T-helper 1 cell treated with Interleukin-12 subunit alpha and Interleukin-12 subunit beta and Interleukin-4 antibody, amounts not matched to agents 30 μg/mL and 1 μg/mL, for 36 hours (primary cell): ENCODE results near the gene PGF.
A peak's percentile ranks its signal among the peaks of the same experiment; 100 is the strongest.

Experiments used
- H3K27ac Mint-ChIP-seq: one replicate; pipeline ENCODE4 v1.8.0; 2021; ENCODE audit warnings: mild to moderate bottlenecking, mixed read lengths
- H3K27me3 Mint-ChIP-seq: one replicate; pipeline ENCODE4 v1.8.0; 2021; ENCODE audit warnings: low read depth, mixed read lengths
- H3K36me3 Mint-ChIP-seq: one replicate; pipeline ENCODE4 v1.8.0; 2021; ENCODE audit warnings: low read depth, mixed read lengths
- H3K4me1 Mint-ChIP-seq: one replicate; pipeline ENCODE4 v1.8.0; 2021; ENCODE audit warnings: low read depth, mixed read lengths
- H3K4me3 Mint-ChIP-seq: one replicate; pipeline ENCODE4 v1.8.0; 2021; ENCODE audit warnings: mild to moderate bottlenecking, moderate library complexity, mixed read lengths
- H3K9me3 Mint-ChIP-seq: one replicate; pipeline ENCODE4 v1.8.0; 2021; ENCODE audit warnings: mixed read lengths

Gene PGF

DNA sequence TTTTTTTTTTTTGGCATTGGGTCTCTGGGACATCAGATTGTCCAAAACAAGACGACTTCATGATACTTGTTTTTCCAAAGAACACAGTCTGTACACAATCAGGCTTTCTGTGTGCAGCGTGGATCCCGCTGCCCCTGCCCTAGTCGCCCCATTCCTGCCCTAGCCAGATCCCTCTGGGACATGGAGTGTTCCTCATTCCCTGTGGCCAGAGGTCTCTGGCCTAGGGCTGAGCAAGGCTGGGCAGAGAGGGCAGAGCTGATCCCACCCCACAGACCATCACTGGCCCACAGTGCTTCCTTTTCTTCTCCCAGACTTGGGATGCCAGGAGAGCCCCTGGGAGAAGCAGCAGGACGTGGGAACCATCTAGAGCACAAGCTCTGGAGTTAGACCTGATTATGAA lies 26.4 kb upstream of the PGF start:
- Mint-ChIP-seq H3K36me3 (no peaks in the 10 kb centered on the region), H3K9me3 (no peaks in the 10 kb centered on the region), H3K27ac (no peak overlapping the region), H3K4me3 (no peak overlapping the region), H3K27me3 (peaks cover 3% of the 10 kb centered on the region), H3K4me1 (no peaks in the 10 kb centered on the region)

DNA sequence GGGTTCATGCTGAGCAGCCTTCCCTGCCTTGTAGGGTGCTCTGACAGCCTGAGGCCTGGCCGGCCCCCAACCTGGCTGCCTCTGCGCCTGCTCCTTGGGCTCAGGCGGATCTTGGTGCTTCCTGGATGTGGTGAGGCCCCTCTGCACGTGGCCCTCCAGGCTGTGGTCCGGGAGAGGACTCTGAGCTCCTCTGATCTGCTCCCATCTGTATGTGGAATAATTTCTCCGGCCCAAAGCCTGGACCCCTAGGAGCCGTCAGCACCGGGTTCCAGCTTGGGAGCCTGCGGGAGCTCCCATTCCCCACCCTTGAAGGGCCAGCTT lies 26.0 kb upstream of the PGF start:
- H3K4me1 Mint-ChIP-seq: no peaks in the 10 kb centered on the region
- no peaks in the 10 kb centered on the region for H3K36me3 Mint-ChIP-seq
- peaks cover 3% of the 10 kb centered on the region for H3K27me3 Mint-ChIP-seq
- H3K9me3 Mint-ChIP-seq: no peaks in the 10 kb centered on the region
- no peak overlapping the region for H3K27ac Mint-ChIP-seq
- no peak overlapping the region for H3K4me3 Mint-ChIP-seq

DNA sequence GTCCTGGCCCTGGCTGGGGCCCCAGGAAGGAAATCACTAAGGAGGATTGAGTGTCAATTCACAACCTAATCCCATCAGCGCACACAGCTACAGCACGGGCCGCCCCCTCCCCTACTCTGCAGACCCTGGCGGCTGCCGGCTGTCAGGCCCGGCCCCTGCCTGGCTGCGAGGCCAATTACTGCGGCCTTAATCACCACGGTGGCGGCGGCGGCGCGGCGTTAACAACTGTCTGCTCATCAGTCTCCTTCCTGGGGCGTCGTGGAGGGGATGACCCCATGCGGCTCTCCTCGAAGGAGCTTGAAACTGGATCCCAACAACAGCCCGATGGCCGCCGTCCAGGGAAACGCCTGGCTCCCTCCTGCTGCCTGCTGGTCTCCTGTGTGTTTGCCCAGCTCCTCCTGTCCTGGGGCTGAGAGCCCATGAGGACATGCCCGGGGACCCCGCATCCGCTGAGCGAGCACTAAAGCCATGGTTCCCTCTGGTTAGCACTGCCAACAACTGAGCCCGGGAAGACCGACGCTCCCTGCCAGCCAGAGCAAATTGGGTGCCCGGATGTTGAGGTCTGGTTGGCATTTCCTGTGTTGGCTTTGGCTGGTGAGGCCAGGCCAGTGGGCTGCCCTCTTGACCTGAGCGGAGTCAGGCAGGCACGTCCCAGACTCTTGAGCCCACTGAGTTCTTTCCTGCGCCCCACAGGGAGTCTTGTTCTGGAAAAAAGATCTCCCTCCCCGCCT lies 25.5 kb upstream of the PGF start:
- Mint-ChIP-seq H3K4me3 (no peak overlapping the region), H3K9me3 (no peaks in the 10 kb centered on the region), H3K27me3 (peaks cover 3% of the 10 kb centered on the region), H3K4me1 (no peaks in the 10 kb centered on the region), H3K36me3 (no peaks in the 10 kb centered on the region), H3K27ac (no peak overlapping the region)

DNA sequence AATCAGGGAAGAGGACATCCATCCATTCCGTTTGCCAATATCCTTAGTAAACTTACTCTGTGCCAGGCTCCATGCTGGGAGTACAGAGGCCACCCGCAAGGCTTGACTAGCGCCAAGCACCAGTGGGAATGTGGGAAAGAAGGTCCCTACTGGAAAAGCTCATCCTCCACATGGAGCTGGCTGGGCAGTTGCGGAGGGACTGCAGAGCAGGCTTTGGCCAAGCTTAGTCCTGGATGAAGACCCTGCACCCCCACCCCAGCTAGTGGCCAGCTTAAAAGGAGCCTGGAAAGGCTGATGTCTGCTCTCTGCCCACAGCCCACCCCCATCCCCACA lies 25.0 kb upstream of the PGF start:
- Mint-ChIP-seq H3K27ac (no peak overlapping the region), H3K9me3 (no peaks in the 10 kb centered on the region), H3K27me3 (peaks cover 3% of the 10 kb centered on the region), H3K36me3 (no peaks in the 10 kb centered on the region), H3K4me3 (no peak overlapping the region), H3K4me1 (no peaks in the 10 kb centered on the region)

DNA sequence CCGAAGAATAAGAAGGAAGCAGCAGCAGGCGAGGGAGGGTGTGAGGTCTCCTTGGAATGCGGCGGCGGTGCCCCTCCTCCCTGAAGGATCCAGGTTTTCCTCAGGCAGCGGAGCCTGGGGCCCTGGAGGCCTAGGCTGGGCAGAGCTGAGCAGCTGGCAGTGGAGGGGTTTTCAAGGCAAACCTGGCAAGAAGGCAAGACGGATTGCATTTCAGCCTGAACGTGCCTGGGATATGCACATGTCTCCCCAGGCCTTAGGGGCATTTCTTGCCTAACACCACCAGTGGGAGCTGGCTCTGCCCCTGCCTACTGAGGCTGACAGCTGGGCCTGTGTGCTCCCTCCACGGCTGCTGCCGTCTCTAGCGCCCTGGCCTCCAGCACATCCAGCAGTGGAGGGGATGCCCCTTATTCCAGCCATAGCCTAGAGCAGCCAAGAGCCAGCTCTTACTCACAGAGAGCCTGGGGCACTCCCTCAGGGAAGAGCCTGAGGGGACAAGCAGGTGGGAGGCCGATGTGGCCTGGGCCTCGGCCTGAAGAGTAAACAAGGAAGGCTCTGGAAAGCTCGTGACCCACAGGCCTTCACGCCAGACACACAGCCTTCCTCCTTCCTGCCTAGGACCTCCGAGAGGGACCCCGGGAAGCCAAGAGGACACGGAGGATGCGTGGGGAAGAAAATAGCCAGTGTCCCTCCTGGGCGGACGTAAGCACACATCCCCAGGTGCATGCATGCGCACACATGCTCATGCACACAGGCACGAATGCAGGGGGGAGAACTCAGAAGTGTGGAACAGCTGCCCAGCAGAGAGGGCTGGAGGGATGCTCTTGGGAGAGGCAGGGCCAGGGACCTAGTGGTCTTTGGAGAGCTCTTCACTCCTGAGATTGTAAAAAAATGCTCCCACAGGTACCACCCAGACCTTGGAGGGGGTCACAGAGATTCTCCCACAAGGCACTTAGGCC lies 24.3 kb upstream of the PGF start:
- Mint-ChIP-seq H3K27me3 (peaks cover 3% of the 10 kb centered on the region), H3K36me3 (no peaks in the 10 kb centered on the region), H3K4me3 (no peak overlapping the region), H3K4me1 (no peaks in the 10 kb centered on the region), H3K27ac (no peak overlapping the region), H3K9me3 (no peaks in the 10 kb centered on the region)

DNA sequence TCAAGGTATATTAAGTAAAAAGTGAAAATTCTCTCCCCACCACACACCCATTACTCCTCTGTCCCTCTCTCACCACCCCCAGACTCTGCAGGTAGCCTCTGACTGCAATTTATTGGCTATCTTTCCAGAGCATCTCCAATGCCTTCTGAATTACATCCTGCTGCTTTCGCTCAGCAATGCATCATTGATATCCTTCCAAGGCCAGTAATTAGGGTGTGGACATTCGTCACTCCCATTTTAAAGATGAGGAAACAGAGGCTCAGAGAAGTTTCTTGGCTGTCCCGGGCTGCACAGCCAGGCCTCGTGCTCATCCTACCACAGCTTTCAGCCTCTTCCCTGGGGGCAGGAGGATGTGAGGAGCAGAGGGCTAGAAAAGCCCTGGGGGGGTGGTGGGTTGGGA lies 23.6 kb upstream of the PGF start:
- Mint-ChIP-seq H3K27ac (peak overlapping the region; percentile 55), H3K4me1 (no peaks in the 10 kb centered on the region), H3K4me3 (no peak overlapping the region)

DNA sequence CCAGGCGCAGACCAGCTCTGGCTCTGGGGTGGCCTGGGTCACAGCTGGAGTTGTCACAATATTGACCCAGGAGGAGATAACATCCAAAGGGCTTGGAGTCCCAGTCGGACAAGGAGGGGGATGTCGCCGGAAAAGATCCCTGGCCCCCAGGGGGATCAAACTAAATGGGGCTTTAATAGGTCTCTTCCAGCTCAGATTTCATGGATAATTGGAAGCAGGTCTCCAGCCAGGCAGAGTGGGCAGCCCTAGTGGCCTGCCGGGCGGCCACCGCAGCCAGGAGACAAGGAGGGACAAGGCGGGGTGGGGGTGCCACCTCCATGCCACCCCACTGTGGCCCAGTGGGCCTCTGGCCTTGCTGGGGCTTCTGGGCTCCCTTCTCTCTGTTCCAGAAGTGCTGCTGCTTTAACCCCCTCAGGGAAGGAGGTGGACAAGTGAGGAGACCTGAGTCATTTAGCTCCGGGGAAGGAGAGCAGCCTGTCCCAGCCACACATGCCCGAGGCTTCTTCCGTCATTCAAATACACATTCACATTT lies 23.1 kb upstream of the PGF start:
- peaks cover 3% of the 10 kb centered on the region for H3K27me3 Mint-ChIP-seq
- peaks cover 3% of the 10 kb centered on the region for H3K4me1 Mint-ChIP-seq
- no peak overlapping the region for H3K27ac Mint-ChIP-seq
- H3K9me3 Mint-ChIP-seq: no peaks in the 10 kb centered on the region
- H3K36me3 Mint-ChIP-seq: no peaks in the 10 kb centered on the region
- H3K4me3 Mint-ChIP-seq: no peak overlapping the region

More for the DNA sequence above, 23.6 kb upstream of the PGF start:
- Mint-ChIP-seq H3K9me3 (no peaks in the 10 kb centered on the region), H3K27me3 (peaks cover 3% of the 10 kb centered on the region), H3K36me3 (no peaks in the 10 kb centered on the region)

DNA sequence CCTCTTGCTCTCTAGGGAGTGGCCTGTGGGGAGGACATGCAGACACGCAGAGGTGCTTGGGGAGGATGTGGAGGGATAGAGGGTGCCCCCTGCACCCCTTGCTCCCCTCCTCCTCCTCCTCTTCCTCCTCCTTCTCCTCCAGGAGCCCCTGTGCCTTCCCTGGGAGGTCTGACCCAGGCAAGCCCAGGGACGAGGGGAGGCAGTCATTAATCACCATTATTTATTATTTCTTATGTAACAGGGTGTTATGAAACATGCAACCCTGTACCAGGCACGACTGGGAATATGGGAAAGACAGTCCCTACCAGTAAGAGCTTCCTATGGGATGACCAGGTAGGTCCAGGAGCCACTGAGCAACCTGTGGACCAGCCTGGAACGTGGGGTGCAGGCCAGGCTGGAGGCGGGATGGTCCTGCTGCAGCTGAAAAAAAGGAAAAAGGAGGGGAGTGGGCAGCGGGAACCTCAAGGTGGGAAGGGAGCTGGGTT lies 22.5 kb upstream of the PGF start:
- H3K27ac Mint-ChIP-seq: no peak overlapping the region
- H3K36me3 Mint-ChIP-seq: no peaks in the 10 kb centered on the region
- no peak overlapping the region for H3K4me3 Mint-ChIP-seq
- H3K9me3 Mint-ChIP-seq: no peaks in the 10 kb centered on the region
- peaks cover 3% of the 10 kb centered on the region for H3K27me3 Mint-ChIP-seq
- peaks cover 3% of the 10 kb centered on the region for H3K4me1 Mint-ChIP-seq

DNA sequence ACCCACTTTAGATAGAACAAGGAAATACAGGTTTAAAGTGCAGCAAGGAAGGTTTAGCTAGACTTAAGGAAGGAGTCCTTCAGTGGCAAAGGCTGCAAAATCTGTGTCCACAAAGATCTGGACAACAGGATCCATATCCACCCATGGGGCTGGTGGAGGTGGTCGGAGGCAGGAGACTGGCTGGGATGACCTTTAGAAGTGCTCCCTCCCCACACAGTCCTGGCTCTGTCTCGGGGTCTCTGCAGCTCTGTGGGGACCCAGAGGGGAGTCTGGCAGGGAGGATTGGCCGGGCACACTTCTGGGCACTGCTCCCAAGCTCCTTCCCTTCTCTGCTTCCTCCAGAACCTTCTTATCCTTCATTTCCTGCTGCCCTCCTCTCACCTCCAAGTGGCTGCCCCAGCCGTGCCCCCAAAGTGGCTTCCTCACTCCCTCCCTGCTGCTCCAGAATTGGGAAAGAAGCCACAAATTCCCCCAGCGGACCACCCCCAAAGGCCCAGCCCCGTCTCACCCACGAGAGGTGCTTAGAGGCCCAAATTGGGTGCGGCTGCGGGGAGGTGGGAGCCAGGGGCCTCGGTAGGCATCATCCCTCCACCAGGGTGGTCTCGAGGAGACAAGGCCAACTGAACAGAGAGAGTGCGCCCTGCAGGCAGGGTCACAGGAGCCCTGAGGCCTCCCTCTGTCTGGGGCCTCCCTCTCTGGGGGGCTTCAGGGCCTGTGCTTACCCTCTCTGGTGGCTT lies 21.9 kb upstream of the PGF start:
- Mint-ChIP-seq H3K27me3 (peaks cover 3% of the 10 kb centered on the region), H3K4me3 (no peak overlapping the region), H3K4me1 (peaks cover 3% of the 10 kb centered on the region), H3K36me3 (no peaks in the 10 kb centered on the region), H3K9me3 (no peaks in the 10 kb centered on the region), H3K27ac (no peak overlapping the region)

DNA sequence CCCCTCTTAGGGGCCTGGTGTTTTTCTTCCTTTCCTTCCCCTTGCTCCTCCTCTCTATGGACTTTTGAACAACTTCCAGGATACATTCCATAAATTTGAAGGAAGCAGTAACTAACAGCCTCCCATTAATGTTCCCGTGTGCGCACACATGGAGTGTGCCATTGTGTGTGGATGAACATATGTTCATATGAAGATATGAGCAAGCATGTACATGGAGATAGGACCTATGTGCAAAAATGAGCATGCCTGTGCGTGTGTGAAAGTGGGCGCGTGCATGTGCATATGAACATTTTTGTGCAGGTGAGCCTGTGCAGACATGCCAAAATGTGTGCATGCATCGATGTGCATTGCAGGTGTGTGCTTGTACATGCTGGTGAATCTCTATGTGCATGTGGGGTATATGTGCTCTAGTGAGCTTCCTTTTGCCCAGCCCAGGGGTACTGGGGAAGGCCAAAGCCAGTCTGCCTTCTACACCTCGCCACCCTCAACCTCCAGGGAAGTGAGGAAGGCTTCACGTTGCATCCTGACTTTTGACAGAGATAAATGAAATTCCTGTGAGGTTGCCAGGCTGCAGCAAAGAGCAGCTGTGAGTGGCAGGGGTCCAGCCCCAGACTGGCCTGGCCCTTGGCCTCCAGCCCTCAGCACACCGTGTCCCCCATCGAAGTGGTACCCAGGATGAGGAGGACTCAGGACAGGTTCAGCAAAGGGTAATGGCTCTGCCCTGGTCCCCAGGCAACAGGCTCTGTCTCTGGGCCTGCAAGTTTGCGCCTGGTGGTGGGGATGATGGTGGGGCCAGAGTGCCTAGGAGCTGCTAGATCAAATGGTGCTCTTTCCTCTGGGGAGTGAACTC lies 21.1 kb upstream of the PGF start:
- Mint-ChIP-seq H3K4me3 (no peak overlapping the region), H3K27me3 (peaks cover 3% of the 10 kb centered on the region), H3K9me3 (no peaks in the 10 kb centered on the region), H3K36me3 (no peaks in the 10 kb centered on the region), H3K4me1 (peaks cover 3% of the 10 kb centered on the region), H3K27ac (no peak overlapping the region)

DNA sequence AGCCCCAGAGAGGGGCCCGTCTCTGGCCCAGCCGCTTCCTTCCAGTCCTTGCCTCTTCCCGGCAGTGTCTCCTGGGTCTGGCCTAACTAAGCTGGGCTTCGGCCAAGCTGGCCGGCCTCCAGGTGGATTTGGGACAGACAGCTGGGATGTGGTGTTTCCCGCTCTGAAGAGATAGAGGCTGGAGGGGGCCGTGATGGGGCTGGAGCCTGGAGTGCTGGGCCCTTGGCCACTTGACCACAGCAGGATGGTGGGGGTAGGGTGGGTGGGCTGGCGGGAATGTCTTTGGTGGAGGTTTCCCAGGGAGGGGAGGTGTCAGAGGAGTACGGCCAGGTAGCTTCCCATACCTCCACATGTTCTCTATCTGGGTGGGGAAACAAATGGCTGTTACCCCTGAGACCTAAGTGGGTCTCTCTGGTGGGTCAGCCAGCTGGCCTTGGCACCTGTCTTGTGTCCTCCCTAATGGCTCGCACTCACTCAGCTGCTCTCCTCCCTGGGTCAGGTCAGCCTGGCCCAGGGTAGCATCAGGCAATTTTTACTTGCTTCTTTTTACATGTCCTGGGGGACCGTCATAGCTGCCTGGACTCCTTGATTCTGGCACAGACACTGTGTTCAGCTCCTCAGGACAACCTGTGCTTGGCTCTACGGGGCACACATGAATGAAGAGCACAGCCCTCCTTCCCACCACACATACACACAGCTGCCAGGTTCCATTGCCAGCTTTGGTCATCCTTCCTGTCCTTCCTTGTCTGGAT lies 19.8 kb upstream of the PGF start:
- H3K36me3 Mint-ChIP-seq: no peaks in the 10 kb centered on the region
- H3K9me3 Mint-ChIP-seq: no peaks in the 10 kb centered on the region
- no peak overlapping the region for H3K4me3 Mint-ChIP-seq
- peaks cover 3% of the 10 kb centered on the region for H3K27me3 Mint-ChIP-seq
- peaks cover 3% of the 10 kb centered on the region for H3K4me1 Mint-ChIP-seq
- no peak overlapping the region for H3K27ac Mint-ChIP-seq

DNA sequence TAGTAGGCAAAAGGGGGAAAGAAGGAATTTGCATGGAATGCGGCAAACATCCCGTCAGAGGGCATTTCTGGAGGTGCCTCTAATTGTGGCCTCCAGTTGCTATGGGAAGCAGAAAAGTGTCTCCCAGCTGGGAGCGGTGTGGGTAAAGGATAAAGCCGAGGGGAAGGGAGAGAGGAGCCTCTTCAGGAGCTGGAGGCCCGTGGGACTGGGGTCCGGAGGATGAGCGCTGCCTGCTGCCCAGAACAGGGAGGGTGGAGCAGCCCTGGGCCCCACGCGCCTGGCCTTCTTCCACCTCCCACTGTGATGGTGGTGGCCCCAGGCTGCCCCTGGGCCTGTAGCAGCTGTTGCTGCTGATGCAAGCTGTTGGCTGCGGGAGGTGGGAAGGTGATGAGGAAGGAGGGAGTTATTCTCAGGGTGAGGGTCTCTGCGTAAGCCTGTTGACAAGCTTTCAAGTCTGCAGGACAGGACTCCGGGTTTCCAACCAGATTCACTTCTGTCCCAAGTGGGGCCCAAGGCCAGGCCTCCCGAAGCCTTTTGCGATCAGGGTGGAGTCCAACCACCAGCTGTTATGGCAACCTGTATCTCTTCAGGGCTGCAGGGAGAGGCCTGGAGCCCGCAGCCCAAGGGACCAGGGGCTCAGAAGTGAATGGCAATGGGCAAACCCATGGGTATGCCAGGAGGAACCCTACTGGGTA lies 19.1 kb upstream of the PGF start:
- peaks cover 3% of the 10 kb centered on the region for H3K4me1 Mint-ChIP-seq
- H3K27ac Mint-ChIP-seq: no peak overlapping the region
- H3K27me3 Mint-ChIP-seq: peaks cover 3% of the 10 kb centered on the region
- no peaks in the 10 kb centered on the region for H3K36me3 Mint-ChIP-seq
- no peak overlapping the region for H3K4me3 Mint-ChIP-seq
- H3K9me3 Mint-ChIP-seq: no peaks in the 10 kb centered on the region

DNA sequence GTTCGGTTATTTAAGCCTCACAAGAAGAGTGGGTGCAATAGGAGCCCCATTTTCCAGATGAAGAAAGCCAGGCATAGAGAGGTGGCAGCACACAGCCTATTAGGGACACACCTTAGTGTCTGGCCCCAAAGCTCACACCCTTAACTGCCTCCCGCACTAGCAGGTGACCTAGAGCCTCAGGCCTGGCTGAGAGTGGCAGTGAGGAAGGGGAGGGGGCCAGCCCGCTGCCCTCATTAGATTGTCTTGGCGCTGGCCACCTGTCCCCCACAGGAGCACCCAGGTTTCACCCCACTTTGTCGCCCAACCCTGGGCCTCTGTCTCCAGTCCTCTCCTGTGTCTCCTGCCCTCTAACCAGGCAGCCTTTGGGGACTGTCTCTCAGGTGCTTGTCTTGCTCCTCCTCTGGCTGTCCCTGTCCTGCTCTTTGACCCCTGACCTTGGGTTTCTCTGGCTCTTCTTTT lies 18.5 kb upstream of the PGF start:
- H3K9me3 Mint-ChIP-seq: no peaks in the 10 kb centered on the region
- peaks cover 3% of the 10 kb centered on the region for H3K4me1 Mint-ChIP-seq
- H3K27ac Mint-ChIP-seq: no peak overlapping the region
- no peaks in the 10 kb centered on the region for H3K36me3 Mint-ChIP-seq
- H3K4me3 Mint-ChIP-seq: no peak overlapping the region
- peaks cover 2% of the 10 kb centered on the region for H3K27me3 Mint-ChIP-seq
